NK-92 treated with Interleukin-12 subunit alpha and Interleukin-12 subunit beta, amount 100 ng/mL, for 24 hours (cell line): Measurements from ENCODE around the gene PDGFB.

ENCODE experiments used
- DNase-seq: peaks from one replicate; lab custom pipeline; 2025; lab: John Stamatoyannopoulos, UW

PDGFB gene

DNA sequence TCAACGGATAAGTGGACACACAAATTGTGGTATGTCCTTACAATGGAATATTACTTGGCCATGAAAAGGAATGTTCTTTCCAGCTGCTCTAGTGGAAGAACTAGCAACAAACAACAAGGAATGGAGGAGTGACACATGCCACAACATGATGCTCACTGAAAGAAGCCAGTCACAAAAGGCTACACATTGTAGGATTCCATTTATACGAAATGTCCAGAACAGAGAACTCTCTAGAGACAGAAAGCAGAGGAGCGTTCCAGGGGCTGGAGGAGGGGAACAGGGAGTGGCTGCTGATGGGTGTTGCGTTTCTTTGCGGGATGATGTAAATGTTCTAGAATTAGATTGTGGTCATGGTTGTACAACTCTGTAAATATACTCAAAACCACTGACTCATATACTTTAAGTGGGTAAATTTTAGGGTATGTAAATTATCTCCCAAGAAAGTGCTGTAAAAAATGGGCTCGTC lies 32.4 kb upstream of the PDGFB start:
- no peak for DNase-seq

GRCh38 chr22:39276440-39277141 lies 31.8 kb upstream of the PDGFB start:
- DNase-seq: no peak

- no peak for DNase-seq
Observed at GRCh38 chr22:39275814-39276439, 31.1 kb upstream of the PDGFB start.

DNA sequence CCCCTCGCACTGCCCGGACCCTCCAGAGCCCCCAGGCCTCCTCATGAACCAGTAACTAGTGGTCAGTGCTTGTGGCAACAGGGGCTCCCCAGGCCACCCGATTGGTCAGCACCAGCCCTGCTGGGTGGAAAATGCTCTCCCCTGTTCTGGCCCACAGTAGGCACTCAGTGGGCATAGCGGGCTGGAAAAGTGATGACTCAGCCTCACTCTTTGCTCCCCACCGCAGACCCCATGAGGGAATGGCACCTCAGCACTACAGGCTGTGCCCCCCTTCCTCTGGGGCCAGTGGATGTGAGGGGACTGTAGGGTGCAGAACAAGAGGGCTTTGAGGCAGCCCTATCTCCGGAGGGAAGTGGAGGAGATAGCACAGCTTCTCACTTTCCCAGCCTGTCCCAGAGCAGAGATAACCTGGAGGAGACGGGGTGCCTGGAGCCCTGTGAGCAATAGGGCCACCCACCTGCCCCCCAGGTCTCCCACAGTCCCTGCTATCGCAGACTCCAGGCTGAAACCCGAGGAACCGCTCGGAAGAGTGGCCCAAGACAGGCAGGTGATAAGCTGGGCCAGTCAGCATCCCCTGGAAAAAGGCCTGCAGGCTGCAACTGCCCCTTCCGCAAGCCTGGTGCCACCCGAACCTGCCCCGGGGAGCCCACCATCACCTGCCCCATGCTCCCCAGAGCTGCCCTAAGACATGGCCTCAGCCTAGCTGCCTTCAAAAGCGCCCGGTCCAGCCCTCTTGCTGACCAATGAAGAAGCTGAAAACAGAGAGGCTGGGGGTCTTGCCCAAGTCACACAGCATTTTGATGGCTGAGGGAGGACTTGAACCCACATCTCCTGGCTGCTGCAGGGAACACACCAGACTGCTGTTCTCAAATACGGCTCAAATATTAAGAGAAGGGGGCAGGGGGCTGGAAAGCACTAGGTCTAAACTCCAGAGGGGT lies 29.4 kb upstream of the PDGFB start:
- DNase-seq: no peak

- no peak for DNase-seq
Observed at GRCh38 chr22:39270792-39271191, 26.0 kb upstream of the PDGFB start.

- no peak for DNase-seq
Observed at GRCh38 chr22:39270280-39270679, 25.5 kb upstream of the PDGFB start.

- no peak for DNase-seq
Observed at GRCh38 chr22:39269095-39269790, 24.5 kb upstream of the PDGFB start.

DNA sequence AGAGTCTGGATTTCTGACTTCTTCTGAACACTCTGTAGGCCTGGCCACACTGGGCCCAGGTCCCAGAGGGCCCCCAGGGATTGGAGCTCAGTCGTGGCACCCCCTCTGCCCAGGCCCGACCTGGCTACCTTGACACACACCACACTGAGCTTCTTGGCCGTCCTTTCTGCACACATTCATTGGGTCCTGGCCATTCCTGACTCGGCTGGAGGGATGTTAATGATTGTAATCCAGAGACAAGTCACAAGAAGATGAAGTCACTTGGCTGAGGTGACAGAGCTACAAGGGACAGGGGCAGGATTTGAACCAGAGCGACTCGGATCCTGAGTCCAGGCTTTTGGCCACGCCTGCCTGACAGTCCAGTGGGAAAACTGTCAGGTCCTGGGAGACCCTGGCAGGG lies 23.9 kb upstream of the PDGFB start:
- no peak for DNase-seq

DNA sequence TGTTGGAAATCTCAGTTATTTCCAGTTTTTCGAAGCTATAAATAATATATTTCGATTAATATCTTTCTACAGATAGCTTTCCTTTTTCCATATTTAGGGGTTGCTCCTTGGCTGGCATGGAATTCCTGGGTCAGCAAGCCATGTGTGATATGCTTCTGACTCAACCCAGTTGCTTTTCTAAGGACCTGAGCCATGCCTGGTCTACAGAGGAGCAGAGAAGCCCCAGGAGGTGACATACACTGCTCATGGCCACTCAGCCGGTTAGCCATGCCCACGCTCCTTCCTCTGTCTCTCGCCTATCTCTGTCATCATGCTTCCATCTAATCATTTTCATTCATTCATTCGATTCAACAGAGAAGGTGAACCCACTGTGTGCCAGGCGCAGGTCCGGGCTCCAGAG lies 23.2 kb upstream of the PDGFB start:
- DNase-seq: no peak

GRCh38 chr22:39266398-39267030 lies 21.7 kb upstream of the PDGFB start:
- no peak for DNase-seq

- DNase-seq: no peak
Observed at GRCh38 chr22:39265143-39265886, 20.5 kb upstream of the PDGFB start.

DNA sequence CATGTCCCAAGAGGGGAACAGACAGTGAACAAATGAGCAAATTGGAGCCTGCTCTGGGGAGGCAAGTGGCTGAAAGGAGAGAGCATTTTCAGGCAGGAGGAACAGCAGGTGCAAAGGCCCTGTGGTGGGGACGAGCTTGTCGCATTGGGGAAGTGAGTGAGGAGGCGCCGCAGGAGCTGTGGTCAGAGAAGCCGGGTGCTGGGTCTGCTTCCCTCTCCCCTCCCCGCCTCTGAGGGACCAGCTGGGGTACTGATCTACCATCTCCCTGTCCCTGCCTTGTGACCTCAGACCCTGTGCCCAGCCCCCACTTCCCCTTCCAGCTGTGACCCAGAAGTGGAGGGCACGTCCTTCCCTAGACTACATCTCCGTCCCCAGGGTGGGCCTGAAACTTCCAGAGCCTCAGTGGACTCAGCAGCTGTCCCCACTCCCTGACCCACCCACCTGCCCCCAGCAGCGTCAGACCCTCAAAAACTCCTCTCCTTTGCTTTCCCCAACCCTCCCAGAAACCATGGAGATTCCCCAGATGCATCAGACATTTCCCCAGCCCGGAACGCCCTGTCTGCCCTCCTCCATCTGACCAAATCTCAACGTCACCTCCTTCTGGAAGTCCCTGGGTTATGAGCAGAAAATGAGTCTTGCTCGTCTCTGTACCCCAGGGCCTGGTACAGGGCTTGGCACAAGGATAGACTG lies 19.7 kb upstream of the PDGFB start:
- no peak for DNase-seq

DNA sequence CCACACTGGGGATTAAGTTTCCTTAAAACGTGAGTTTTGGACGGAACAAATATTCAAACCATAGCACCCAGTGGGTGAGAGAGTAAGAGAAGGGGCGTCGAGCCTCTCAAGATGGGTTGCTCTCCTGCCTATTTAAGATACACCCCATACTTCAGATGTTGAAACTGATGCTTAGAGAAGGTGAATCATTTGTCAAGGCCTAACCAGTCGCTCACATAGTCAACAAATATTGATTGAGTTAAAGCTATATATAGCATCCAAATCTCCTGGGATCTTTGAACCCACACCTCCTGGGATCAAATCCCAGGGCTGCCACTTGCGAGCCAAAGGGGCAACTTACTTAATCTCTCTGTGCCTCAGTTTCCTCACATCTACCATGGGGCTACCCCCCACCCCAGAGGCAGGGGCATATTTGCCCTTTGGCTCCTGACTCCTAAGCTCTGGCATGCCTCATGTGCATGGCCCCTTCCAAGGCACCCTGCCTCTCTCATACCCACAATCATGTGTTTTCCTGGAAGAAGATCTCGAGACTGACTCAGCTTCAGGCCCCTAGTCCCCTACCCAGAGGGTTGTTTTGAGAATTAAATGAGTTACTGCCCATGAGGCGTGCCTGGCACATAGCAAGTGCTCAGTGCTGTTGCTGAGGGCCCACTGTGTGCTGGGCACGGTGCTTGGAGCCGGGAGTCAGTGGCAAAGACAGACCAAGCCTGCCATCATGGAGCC lies 19.0 kb upstream of the PDGFB start:
- no peak for DNase-seq

- no peak for DNase-seq
Observed at GRCh38 chr22:39259666-39260065, 14.9 kb upstream of the PDGFB start.

- DNase-seq: no peak
Observed at GRCh38 chr22:39257901-39258475, 13.2 kb upstream of the PDGFB start.

DNA sequence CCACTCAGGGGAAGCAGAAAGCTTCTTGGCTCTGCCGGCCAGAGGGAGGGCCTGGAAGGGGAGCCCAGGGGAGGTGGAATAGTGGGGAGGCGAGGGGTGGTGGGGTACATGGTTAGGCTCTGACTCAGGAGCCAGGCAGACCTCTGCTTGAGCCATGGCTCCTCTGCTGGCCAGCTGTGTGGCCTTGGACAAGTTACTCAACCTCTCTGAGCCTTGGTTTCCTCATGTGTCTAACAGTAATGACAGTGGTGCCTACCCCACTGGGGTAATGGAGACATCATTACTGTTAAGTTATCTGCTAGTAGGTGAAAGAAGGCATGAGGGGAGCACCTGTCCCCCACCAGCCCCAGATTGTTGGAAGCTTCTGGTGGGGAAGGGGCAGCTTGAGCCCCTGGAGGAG lies 12.2 kb upstream of the PDGFB start:
- no peak for DNase-seq

GRCh38 chr22:39256186-39256552 lies 11.4 kb upstream of the PDGFB start:
- no peak for DNase-seq

- no peak for DNase-seq
Observed at GRCh38 chr22:39255449-39256185, 10.8 kb upstream of the PDGFB start.
